ENCODE measurements around the gene DPYD.

Gene DPYD

GRCh38 chr1:97073936-97074335, 846.9 kb downstream of the DPYD start:
- DNase-seq = no peak

- no peak for DNase-seq
Measured at GRCh38 chr1:97073169-97073568, 847.7 kb downstream of the DPYD start.

- no peak for DNase-seq
Measured at GRCh38 chr1:97071173-97071572, 849.7 kb downstream of the DPYD start.

DNA sequence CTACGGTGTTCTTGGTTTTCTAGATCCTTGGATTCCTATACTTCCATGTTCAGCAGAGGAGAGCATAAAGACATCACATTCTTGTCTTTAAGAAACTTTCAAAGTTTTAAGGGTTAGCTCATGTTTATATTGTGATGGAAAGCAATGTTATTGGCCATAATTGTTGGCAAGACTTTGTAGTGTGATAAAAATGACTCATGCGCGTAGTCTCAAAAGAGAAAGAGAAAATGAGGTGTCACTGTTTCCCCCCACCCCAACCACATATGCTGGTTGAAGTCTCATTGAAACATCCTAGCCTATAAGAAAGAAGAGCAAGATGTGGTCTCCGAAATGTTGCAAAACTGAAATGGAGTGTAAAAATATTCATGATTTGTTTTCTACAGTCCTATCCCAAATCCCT, 850.5 kb downstream of the DPYD start:
- DNase-seq = no peak

DNA sequence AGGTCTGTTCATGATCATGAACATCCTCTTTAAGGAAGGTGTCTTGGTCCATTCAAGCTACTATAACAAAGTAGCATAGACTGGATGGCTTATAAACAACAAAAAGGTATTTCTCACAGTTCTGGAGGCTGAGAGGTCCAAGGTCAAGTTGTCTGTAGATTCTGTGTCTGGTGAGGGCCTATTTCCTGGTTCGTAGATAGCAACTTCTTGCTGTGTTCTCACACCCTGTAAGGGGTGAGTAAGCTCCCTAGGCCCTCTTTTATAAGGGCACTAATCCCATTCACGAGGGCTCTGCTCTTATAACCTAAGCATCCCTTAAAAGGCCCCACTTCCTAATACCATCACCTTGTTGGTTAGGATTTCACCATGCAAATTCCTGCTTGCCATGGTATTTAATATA, 851.5 kb downstream of the DPYD start:
- DNase-seq = no peak

DNA sequence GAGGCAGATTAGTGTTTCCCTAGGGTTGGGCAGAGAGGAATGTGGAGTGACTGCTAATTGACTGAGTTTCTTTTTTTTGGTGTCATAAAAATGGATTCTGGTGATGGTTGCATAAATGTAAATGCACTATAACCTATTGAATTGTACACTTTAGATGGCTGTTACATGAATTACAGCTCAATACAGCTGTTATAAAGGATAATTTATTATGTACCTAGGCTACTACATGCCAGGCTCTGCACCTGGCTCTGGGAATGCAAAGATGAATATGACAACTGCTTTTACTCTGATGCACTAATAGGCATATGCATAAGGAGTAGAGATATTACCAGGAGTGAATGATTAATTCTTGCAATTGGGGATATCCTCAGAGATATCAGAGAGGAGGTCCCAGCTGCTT, 854.0 kb downstream of the DPYD start:
- no peak for DNase-seq

GRCh38 chr1:97063532-97063931, 857.3 kb downstream of the DPYD start:
- DNase-seq = no peak

- DNase-seq = no peak
Measured at GRCh38 chr1:97061604-97062003, 859.2 kb downstream of the DPYD start.

DNA sequence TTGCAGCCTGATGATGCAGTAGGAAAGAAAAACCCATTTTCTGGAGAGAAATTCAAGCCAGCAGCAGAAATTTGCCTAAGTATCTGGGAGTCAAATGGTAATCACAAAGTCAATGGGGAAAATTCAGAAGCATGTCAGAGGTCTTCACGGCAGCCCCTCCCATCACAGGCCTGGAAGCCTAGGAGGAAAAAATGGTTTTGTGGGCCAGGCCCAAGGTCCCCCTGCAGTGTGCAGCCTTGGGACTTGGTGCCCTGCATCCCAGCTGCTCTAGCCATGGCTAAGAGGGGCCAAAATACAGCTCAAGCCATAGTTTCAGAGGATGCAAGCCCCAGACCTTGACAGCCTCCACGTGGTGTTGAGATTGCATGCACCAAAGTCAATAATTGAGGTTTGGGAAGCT, 864.4 kb downstream of the DPYD start:
- no peak for DNase-seq

GRCh38 chr1:97053268-97053667, 867.6 kb downstream of the DPYD start:
- no peak for DNase-seq

DNA sequence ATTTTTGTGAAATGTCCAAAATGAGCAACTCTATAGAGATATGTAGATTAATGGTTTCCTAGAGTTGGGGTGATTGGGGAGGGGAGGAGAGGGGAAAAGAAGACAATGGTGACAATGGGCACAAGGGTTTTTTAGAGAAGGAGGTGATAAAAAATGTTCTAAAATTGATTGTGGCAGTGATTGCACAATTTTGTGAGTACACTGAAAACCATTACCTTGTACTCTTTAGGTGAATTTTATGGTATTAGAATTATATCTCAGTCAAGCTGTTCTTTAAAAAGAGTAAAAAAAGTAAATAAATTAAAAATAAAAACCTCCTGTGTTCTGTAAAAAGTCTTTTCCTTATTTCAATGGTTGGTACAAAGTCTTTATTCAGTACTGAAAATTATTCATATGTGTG, 869.0 kb downstream of the DPYD start:
- DNase-seq = no peak

GRCh38 chr1:97050506-97050905, 870.3 kb downstream of the DPYD start:
- DNase-seq = no peak

GRCh38 chr1:97047421-97047793, 873.4 kb downstream of the DPYD start:
- DNase-seq = no peak

DNA sequence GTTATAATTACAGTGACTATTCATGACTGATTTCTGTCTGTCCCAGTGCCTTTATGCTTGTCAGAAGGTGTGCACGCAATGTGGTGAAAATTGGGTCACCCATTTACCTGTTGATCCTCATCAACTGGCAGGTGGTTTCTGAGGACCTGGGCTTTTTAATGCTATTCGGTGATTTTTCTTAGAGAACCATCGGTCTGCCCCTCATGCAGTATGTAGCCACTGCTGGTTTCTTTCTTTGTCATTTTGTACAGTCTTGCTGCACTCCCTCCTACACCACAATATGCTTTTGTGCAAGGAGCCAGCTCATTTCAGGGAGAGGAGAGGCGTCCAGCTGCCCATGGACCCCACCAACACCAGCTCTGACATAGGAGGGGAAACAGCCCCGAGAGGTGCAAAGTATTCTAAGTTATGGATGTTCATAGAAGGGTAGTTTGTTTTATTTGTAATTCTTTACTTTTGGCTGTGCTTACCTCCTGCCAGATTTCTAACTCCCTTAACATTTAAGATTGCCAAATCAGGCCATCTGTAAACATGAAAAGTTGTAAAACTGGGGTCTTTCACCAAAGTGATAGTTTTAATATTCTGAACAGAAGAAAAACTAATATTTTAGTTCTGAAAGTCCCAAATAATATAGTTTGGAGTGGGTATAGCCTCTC, 873.9 kb downstream of the DPYD start:
- no peak for DNase-seq

DNA sequence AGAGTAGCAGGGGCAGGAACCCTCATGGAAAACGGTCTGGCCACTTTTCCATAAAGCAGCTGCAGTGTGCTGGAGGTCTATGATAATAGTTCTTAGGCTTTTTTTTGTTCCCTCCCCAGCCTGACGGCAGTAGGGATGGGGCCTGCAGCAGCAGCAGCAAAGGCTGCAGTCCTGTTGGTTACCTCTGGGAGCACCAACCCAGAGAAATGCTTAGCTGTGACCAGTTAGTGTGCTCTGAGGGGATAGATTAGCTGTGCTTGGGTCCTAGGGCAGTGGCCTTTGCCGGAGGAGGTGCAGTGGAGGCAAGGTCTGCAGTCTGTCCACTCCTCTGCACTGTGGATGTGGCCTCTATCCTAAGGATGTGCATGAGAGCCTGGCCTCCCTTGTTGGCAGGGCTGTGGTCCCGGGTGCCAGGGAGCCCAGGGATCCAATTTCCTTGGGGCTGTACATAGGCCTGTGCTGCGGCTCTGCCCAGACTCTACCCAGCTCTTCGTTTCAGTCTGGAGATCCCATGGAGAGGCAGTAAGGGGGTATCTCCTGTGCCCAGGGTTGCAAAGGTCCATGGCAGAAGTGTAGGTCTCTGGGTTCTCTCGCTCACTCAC, 876.6 kb downstream of the DPYD start:
- no peak for DNase-seq

- no peak for DNase-seq
Measured at GRCh38 chr1:97042551-97042950, 878.3 kb downstream of the DPYD start.

DNA sequence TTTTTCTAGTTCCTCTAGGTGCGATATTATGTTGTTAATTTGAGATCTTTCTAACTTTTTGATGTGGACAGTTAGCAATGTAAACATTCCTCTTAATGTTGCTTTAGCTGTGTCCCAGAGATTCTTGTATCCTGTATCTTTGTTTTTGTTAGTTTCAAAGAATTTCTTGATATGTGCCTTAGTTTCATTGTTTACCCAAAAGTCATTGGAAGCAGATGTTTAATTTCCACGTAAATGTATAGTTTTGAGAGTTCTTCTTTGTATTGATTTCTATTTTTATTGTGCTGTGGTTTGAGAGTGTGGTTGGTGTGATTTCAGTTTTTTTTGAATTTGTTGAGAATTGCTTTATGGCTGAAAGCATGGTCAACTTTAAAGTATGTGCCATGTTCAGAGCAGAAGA, 879.8 kb downstream of the DPYD start:
- no peak for DNase-seq

- DNase-seq = no peak
Measured at GRCh38 chr1:97038410-97038809, 882.4 kb downstream of the DPYD start.

GRCh38 chr1:97034651-97035050, 886.2 kb downstream of the DPYD start:
- no peak for DNase-seq

DNA sequence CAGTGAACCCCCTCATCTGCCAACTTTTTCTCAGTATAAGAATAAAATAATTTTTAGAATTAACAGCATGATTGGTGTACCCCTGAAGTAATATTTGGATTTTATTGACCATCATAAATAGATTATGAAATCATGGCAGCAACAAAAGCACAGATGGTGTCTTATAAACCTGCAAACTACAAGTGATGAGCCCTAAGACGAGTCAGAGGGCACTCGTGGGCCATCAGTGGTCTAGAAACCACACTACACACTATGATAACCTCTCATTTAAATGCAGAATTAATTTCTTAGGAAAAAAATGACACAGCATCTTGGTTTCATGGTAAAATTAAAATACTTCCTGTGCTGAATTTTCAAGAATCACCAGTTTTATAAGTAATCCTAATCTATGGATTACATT, 886.9 kb downstream of the DPYD start:
- no peak for DNase-seq

All from NCI-H774 (cell line).